Measurements from ENCODE around the gene NUBPL. TPM values are rescaled to one million over a fixed set of nuclear protein-coding genes. Genes with fewer than 3 reads are reported as not detected.
"Not testable (repeated sequence)": the region's sequence is repeated elsewhere in the genome, so short reads cannot be mapped to it uniquely, and the experiment has no call there.

NUBPL gene
- total RNA-seq, 1 donor from 2014 or later, result 11.6 TPM

DNA sequence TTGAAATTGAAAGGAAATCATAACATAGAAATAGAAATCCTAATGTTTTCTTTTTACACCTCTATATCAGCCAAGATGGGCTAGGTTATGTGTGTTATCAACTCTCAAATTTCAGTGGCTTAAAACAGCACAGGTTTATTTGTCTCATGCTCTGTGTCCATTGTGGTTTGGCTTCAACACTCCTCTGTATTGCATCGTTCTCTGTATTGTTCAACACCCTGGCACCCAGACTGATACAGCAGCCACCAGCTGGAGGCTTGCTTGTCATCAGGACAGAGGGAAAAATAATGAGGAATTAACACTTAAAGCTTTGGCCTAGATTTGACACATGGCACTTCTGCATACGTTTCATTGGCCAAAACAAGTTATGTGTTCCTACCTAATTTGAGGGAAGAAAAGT, 281.7 kb downstream of the NUBPL start:
- Mint-ChIP-seq H3K27ac (ENCODE audit: unreplicated experiment) (no peak overlapping the region), H3K36me3 (ENCODE audit: unreplicated experiment) (peaks cover 2% of the 10 kb centered on the region), H3K27me3 (ENCODE audit: unreplicated experiment) (no peaks in the 10 kb centered on the region), H3K4me3 (ENCODE audit: unreplicated experiment) (no peak overlapping the region), H3K4me1 (ENCODE audit: unreplicated experiment) (no peaks in the 10 kb centered on the region), H3K9me3 (ENCODE audit: unreplicated experiment) (peaks cover 8% of the 10 kb centered on the region)
- TF ChIP-seq, protein P1, sequence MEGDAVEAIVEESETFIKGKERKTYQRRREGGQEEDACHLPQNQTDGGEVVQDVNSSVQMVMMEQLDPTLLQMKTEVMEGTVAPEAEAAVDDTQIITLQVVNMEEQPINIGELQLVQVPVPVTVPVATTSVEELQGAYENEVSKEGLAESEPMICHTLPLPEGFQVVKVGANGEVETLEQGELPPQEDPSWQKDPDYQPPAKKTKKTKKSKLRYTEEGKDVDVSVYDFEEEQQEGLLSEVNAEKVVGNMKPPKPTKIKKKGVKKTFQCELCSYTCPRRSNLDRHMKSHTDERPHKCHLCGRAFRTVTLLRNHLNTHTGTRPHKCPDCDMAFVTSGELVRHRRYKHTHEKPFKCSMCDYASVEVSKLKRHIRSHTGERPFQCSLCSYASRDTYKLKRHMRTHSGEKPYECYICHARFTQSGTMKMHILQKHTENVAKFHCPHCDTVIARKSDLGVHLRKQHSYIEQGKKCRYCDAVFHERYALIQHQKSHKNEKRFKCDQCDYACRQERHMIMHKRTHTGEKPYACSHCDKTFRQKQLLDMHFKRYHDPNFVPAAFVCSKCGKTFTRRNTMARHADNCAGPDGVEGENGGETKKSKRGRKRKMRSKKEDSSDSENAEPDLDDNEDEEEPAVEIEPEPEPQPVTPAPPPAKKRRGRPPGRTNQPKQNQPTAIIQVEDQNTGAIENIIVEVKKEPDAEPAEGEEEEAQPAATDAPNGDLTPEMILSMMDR (IDR thresholded peaks at IDR 0.05), result no peak
- no peak for DNase-seq (ENCODE audit: extremely low spot score, unreplicated experiment)

DNA sequence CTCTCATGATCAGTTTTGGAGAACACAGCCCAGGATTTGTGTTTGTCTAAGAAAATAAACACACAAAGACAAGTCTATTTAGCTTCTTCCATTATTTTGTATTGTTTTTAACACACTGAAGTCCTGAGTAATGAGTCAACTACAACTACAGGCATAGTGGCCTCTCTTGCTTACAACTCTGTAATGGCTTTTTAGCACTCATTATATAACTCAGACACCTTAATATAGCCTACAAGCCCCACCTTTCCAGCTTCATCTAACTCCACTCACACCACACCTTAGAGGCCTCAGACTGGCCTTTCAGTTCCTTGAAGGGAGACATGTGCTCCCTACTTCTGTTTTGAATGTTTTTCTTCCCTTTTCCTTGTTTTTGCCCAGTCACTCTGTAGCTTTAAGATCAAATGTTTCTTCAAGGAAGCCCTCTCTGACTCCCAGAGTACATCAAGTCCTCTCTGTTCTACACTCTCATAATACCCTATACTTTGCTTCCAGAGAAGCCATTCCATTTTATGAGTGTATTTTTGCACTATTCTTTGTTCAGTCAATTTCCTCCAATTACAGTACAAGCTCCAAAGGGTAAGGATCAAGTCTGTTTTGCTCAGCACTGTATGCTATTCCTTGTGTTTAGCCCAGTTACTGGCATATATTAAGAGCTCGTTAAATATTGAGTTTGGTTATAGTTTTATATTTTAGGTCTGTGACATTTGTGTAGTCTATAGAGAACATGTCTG, 282.3 kb downstream of the NUBPL start:
- H3K36me3 Mint-ChIP-seq (ENCODE audit: unreplicated experiment), result peaks cover 2% of the 10 kb centered on the region
- H3K27me3 Mint-ChIP-seq (ENCODE audit: unreplicated experiment), result no peaks in the 10 kb centered on the region
- no peak overlapping the region for H3K4me3 Mint-ChIP-seq (ENCODE audit: unreplicated experiment)
- H3K27ac Mint-ChIP-seq (ENCODE audit: unreplicated experiment), result no peak overlapping the region
- peaks cover 8% of the 10 kb centered on the region for H3K9me3 Mint-ChIP-seq (ENCODE audit: unreplicated experiment)
- TF ChIP-seq, protein P1 (IDR thresholded peaks at IDR 0.05), result no peak
- H3K4me1 Mint-ChIP-seq (ENCODE audit: unreplicated experiment), result no peaks in the 10 kb centered on the region
- DNase-seq (ENCODE audit: extremely low spot score, unreplicated experiment), result no peak

DNA sequence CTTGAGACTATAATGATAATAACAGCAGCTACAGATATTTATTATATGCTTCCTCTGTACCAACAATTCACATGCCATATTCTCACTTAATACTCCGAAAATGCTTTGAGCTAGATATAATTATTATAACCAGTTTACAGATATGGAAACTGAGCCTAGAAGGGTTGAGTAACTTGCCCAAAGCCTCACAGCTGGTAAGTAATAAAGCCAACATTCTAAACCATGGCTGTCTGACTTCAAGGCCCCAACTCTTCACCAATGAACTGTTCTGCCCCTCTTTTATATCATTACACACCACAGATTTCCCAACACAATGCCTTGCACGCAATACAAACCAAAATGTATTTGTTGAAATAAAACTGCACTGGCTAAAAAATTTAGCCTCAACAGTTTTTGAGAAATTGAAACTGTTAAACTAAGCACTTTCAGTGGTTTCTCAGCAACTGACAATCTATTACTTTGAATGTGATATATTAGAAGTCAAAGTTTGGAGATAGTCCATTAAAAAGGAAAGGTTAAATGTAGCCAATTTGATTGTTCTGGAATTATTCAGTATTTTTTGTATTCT, 293.4 kb downstream of the NUBPL start:
- TF ChIP-seq, protein P1 (IDR thresholded peaks at IDR 0.05), result no peak
- Mint-ChIP-seq H3K27ac (ENCODE audit: unreplicated experiment) (no peak overlapping the region), H3K27me3 (ENCODE audit: unreplicated experiment) (no peaks in the 10 kb centered on the region), H3K4me3 (ENCODE audit: unreplicated experiment) (no peak overlapping the region), H3K4me1 (ENCODE audit: unreplicated experiment) (no peaks in the 10 kb centered on the region), H3K9me3 (ENCODE audit: unreplicated experiment) (no peaks in the 10 kb centered on the region), H3K36me3 (ENCODE audit: unreplicated experiment) (peaks cover 2% of the 10 kb centered on the region)
- DNase-seq (ENCODE audit: extremely low spot score, unreplicated experiment), result no peak

DNA sequence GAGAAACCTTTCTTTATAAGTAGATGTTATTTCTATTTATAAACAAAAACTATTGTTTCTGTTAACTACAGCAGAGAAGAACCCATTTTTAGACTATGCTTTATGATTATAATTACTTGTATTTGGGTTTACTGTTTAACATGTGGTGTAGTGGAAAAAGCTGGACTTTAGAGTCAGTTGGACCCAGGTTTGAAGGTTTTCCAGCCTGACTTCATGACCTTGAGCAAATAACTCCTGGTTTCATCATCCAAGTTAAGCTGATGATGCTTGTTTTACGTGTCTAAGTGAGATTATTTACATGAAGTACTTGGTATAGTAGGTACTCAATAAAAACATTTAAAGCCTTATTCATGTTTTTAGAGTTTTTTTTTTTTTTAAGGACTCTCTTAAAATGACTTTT, 294.1 kb downstream of the NUBPL start:
- no peak overlapping the region for H3K27ac Mint-ChIP-seq (ENCODE audit: unreplicated experiment)
- TF ChIP-seq, protein P1 (IDR thresholded peaks at IDR 0.05), result no peak
- no peaks in the 10 kb centered on the region for H3K9me3 Mint-ChIP-seq (ENCODE audit: unreplicated experiment)
- no peak overlapping the region for H3K4me3 Mint-ChIP-seq (ENCODE audit: unreplicated experiment)
- H3K36me3 Mint-ChIP-seq (ENCODE audit: unreplicated experiment), result peaks cover 2% of the 10 kb centered on the region
- H3K27me3 Mint-ChIP-seq (ENCODE audit: unreplicated experiment), result no peaks in the 10 kb centered on the region
- H3K4me1 Mint-ChIP-seq (ENCODE audit: unreplicated experiment), result no peaks in the 10 kb centered on the region
- no peak for DNase-seq (ENCODE audit: extremely low spot score, unreplicated experiment)

DNA sequence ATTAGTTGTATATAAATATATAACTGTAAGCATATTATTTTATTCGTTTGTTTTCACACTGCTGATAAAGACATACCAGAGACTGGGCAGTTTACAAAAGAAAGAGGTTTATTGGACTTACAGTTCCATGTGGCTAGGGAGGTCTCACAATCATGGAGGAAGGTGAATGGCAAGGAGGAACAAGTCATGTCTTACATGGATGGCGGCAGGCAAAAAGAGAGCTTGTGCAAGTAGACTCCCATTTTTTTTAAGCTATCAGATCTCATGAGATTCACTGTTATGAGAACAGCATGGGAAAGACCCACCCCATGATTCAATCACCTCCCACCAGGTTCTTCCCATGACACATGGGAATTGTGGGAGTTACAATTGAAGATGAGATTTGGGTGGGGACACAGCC, 294.8 kb downstream of the NUBPL start:
- H3K4me1 Mint-ChIP-seq (ENCODE audit: unreplicated experiment); DNase-seq (ENCODE audit: extremely low spot score, unreplicated experiment); H3K27ac Mint-ChIP-seq (ENCODE audit: unreplicated experiment); H3K9me3 Mint-ChIP-seq (ENCODE audit: unreplicated experiment); H3K36me3 Mint-ChIP-seq (ENCODE audit: unreplicated experiment); H3K27me3 Mint-ChIP-seq (ENCODE audit: unreplicated experiment); H3K4me3 Mint-ChIP-seq (ENCODE audit: unreplicated experiment): not testable (repeated sequence)

All from osteocyte (in vitro differentiated cells).